H9 (cell line): ENCODE data around the gene CCDC12. TPM values are rescaled to one million over a fixed set of nuclear protein-coding genes. Genes with fewer than 3 reads are reported as not detected.

Source experiments
- DNase-seq: peaks from one replicate; pipeline ENCODE4 v3.0.0-alpha.2; 2017
- H2AFZ ChIP-seq: one replicate; pipeline ENCODE4 v1.6.1; 2013; ENCODE audit warnings: mild to moderate bottlenecking, low read length, control low read depth, moderate library complexity
- H2AK5ac ChIP-seq: 2 replicates; pipeline ENCODE4 v1.6.1; 2013; ENCODE audit warnings: low read length, control low read depth, mixed read lengths; ENCODE audit not compliant: insufficient read length
- H2BK120ac ChIP-seq: one replicate; pipeline ENCODE4 v1.6.1; 2013; ENCODE audit warnings: low read depth, mild to moderate bottlenecking, low read length, control low read depth, inconsistent platforms; ENCODE audit not compliant: poor library complexity, severe bottlenecking
- H2BK12ac ChIP-seq: 2 replicates; pipeline ENCODE4 v1.6.1; 2013; ENCODE audit warnings: low read length, control low read depth, mixed read lengths, low read depth; ENCODE audit not compliant: insufficient read length
- H2BK15ac ChIP-seq: 2 replicates; pipeline ENCODE4 v1.6.1; 2013; ENCODE audit warnings: low read depth, low read length, control low read depth
- H2BK20ac ChIP-seq: one replicate; pipeline ENCODE4 v1.6.1; 2013; ENCODE audit warnings: low read depth, mild to moderate bottlenecking, low read length, control low read depth, inconsistent platforms; ENCODE audit not compliant: poor library complexity, severe bottlenecking
- H2BK5ac ChIP-seq: 2 replicates; pipeline ENCODE4 v1.6.1; 2013; ENCODE audit warnings: low read length, control low read depth, mixed read lengths; ENCODE audit not compliant: insufficient read length
- H3K14ac ChIP-seq: 2 replicates; pipeline ENCODE4 v1.6.1; 2013; ENCODE audit warnings: low read length, control low read depth; ENCODE audit not compliant: insufficient read depth
- H3K18ac ChIP-seq: 2 replicates; pipeline ENCODE4 v1.6.1; 2013; ENCODE audit warnings: low read depth, mild to moderate bottlenecking, mixed read lengths, low read length, control low read depth; ENCODE audit not compliant: insufficient read length
- H3K23ac ChIP-seq: 2 replicates; pipeline ENCODE4 v1.6.1; 2013; ENCODE audit warnings: low read length, control low read depth, mixed read lengths, low read depth; ENCODE audit not compliant: insufficient read length
- H3K23me2 ChIP-seq: 2 replicates; pipeline ENCODE4 v1.6.1; 2013; ENCODE audit warnings: low read depth, mild to moderate bottlenecking, mixed read lengths, low read length, control low read depth; ENCODE audit not compliant: insufficient read length, poor library complexity, severe bottlenecking
- H3K27ac ChIP-seq: 2 replicates; pipeline ENCODE4 v1.5.1; 2013; ENCODE audit warnings: low read length, control low read depth, mixed read lengths, low read depth; ENCODE audit not compliant: insufficient read length
- H3K27me3 ChIP-seq: 2 replicates; pipeline ENCODE4 v1.6.1; 2013; ENCODE audit warnings: low read length, control low read depth, inconsistent platforms; ENCODE audit not compliant: insufficient read depth
- H3K4ac ChIP-seq: 2 replicates; pipeline ENCODE4 v1.6.1; 2013; ENCODE audit warnings: low read depth, mild to moderate bottlenecking, control low read depth, inconsistent platforms, low read length, moderate library complexity
- H3K4me1 ChIP-seq: 2 replicates; pipeline ENCODE4 v1.6.1; 2013; ENCODE audit warnings: low read length, control low read depth, inconsistent platforms; ENCODE audit not compliant: insufficient read depth
- H3K4me2 ChIP-seq: 2 replicates; pipeline ENCODE4 v1.6.1; 2013; ENCODE audit warnings: low read length, control low read depth, mixed read lengths; ENCODE audit not compliant: insufficient read length, insufficient read depth
- H3K56ac ChIP-seq: 2 replicates; pipeline ENCODE4 v1.6.1; 2013; ENCODE audit warnings: low read depth, mild to moderate bottlenecking, mixed read lengths, low read length, control low read depth; ENCODE audit not compliant: insufficient read length
- H3K79me1 ChIP-seq: 2 replicates; pipeline ENCODE4 v1.6.1; 2013; ENCODE audit warnings: low read depth, mild to moderate bottlenecking, moderate library complexity, low read length, control low read depth, inconsistent platforms; ENCODE audit not compliant: insufficient read depth, poor library complexity, severe bottlenecking
- H3K79me2 ChIP-seq: 2 replicates; pipeline ENCODE4 v1.6.1; 2013; ENCODE audit warnings: low read length, control low read depth, inconsistent platforms; ENCODE audit not compliant: insufficient read depth
- H3K9ac ChIP-seq: 2 replicates; pipeline ENCODE4 v1.6.1; 2013; ENCODE audit warnings: low read length, control low read depth, mixed read lengths; ENCODE audit not compliant: insufficient read length; ENCODE audit errors: extremely low read depth
- H3K9me3 ChIP-seq: one replicate; pipeline ENCODE4 v1.6.1; 2013; ENCODE audit warnings: low read depth, low read length, inconsistent platforms; ENCODE audit not compliant: control insufficient read depth
- H3T11ph ChIP-seq: one replicate; pipeline ENCODE4 v1.6.1; 2013; ENCODE audit warnings: mild to moderate bottlenecking, low read length, control low read depth, inconsistent platforms
- H4K20me1 ChIP-seq: one replicate; pipeline ENCODE4 v1.6.1; 2013; ENCODE audit not compliant: control insufficient read depth, insufficient read length, insufficient read depth
- H4K5ac ChIP-seq: 2 replicates; pipeline ENCODE4 v1.6.1; 2013; ENCODE audit warnings: low read depth, mild to moderate bottlenecking, mixed read lengths, low read length, control low read depth; ENCODE audit not compliant: insufficient read length
- H4K8ac ChIP-seq: replicated peaks from 2 replicates; pipeline ENCODE4 v1.6.1; 2013; ENCODE audit warnings: low read length, control low read depth, mixed read lengths, low read depth; ENCODE audit not compliant: insufficient read length
- H4K91ac ChIP-seq: 2 replicates; pipeline ENCODE4 v1.6.1; 2013; ENCODE audit warnings: low read depth, mild to moderate bottlenecking, moderate library complexity, mixed read lengths, low read length, control low read depth; ENCODE audit not compliant: insufficient read length
- H3K27ac Mint-ChIP-seq, 3 experiments: 2 replicates in 2 of 3; 3 replicates in 1 of 3; pipeline ENCODE4 v1.8.0; 2020 to 2021; ENCODE audit warnings: mixed read lengths in 3 of 3, mild to moderate bottlenecking in 1 of 3, moderate library complexity in 1 of 3
- H3K27me3 Mint-ChIP-seq: 2 replicates; pipeline ENCODE4 v1.8.0; 2021; ENCODE audit warnings: low read depth, mild to moderate bottlenecking, moderate library complexity, mixed read lengths
- H3K36me3 Mint-ChIP-seq, 3 experiments: 2 replicates in 2 of 3; 3 replicates in 1 of 3; pipeline ENCODE4 v1.8.0; 2020 to 2021; ENCODE audit warnings: low read depth in 3 of 3, mixed read lengths in 3 of 3; ENCODE audit not compliant: insufficient read depth in 1 of 3
- H3K4me1 Mint-ChIP-seq, 2 experiments: 2 replicates each; pipeline ENCODE4 v1.8.0; 2020; ENCODE audit warnings: mixed read lengths in 2 of 2
- H3K4me3 Mint-ChIP-seq, 2 experiments: 2 replicates in 1 of 2; 3 replicates in 1 of 2; pipeline ENCODE4 v1.8.0; 2020 to 2021; ENCODE audit warnings: mild to moderate bottlenecking in 2 of 2, mixed read lengths in 2 of 2, moderate library complexity in 1 of 2
- H3K9me3 Mint-ChIP-seq, 2 experiments: 2 replicates in 1 of 2; 3 replicates in 1 of 2; pipeline ENCODE4 v1.8.0; 2020; ENCODE audit warnings: mild to moderate bottlenecking in 2 of 2, mixed read lengths in 2 of 2, moderate library complexity in 1 of 2
- whole genome bisulfite sequencing: extraction: QIAGEN DNeasy Blood & Tissue Kit; methylation state at CpG from one replicate; pipeline ENCODE4 v1.1.7; 2013; ENCODE audit warnings: missing lambda C conversion rate, low lambda C conversion rate, mixed read lengths; ENCODE audit not compliant: insufficient read length; ENCODE audit errors: extremely low coverage; 5-methylcytosine and 5-hydroxymethylcytosine counted together
- total RNA-seq: library from RNA; stranded (reverse); gene quantifications from 2 replicates; pipeline ENCODE4 v1.2.1, GENCODE V29; 2021
- TF ChIP-seq, protein P1 (sequence below): fragments of 200-600 bp; sonication (generic); conservative IDR thresholded peaks from 3 replicates; pipeline ENCODE4 v1.8.0; 2021; ENCODE audit warnings: antibody characterized with exemption, mild to moderate bottlenecking

CCDC12 gene
- total RNA-seq, 1 experiment from 2014 or later, result 54.0 TPM

DNA sequence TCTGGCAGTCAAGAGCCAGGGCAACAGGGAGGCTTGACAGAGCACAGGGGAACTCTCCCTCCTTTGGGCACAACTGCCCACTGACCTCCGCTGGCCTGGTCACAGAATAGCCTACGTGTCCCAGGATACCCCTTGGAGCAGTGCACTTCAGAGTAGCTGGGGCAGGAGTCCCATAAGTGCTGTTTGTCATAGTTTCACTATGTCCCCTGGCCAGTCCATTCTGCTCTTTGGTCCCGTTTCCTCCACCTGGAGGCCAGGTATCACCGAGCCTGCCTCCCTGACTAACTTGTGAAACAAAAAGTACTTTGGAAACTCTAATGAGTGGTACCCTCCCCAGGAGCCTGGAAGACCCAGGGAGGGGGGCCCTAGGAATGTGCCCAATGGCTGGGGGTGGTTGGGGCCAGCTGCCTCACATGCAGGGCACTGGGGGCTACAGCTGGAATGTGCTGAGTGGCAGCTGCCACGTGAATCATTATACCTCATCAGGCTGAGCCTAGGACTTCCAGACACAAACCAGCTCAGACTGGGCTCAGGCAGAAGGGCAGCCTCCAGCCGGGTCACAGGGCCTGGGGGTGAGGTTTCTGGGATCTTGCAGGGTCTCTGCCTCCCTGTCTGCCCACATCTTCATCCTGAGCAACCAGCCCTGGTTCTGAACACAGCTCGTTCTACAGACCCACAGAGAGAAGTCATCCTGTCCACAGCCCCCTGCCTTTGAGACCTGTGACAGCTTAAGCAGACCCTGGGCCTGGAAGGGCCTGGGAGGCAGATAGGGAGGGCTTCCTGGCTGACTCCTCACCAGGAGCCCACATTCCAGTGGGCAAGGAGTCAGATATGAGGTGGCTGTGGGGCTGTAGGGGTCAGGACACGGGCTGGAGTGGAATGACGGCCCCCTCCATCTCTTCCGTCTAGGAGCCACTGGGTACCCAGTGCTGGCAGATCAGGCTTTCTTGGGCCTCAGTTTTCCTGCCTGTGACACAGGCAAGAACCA lies 99.9 kb downstream of the CCDC12 start:
- Histone ChIP-seq H2BK12ac (no peak overlapping the region), H2BK5ac (no peak overlapping the region), H4K8ac (no peak overlapping the region), H3K9me3 (no peaks in the 10 kb centered on the region), H3K27ac (no peak overlapping the region), H4K20me1 (no peaks in the 10 kb centered on the region), H4K5ac (no peak overlapping the region), H3K79me1 (no peaks in the 10 kb centered on the region), H3K23me2 (no peaks in the 10 kb centered on the region), H3K23ac (no peak overlapping the region), H2BK20ac (no peak overlapping the region), H3T11ph (no peak overlapping the region), H3K14ac (no peak overlapping the region; the same call in 1 of the 2 replicates), H3K9ac (no peak overlapping the region), H2AK5ac (no peak overlapping the region), H3K79me2 (no peaks in the 10 kb centered on the region), H2BK15ac (no peak overlapping the region), H3K27me3 (peaks cover 30% of the 10 kb centered on the region), H3K4ac (no peak overlapping the region), H3K56ac (no peak overlapping the region), H4K91ac (no peak overlapping the region), H3K4me1 (no peaks in the 10 kb centered on the region), H3K4me2 (no peak overlapping the region), H2AFZ (no peak overlapping the region), H2BK120ac (no peak overlapping the region), H3K18ac (no peak overlapping the region)
- Mint-ChIP-seq H3K4me3 (no peak overlapping the region), H3K27me3 (peaks cover 96% of the 10 kb centered on the region), H3K27ac (no peak overlapping the region), H3K4me1 (peaks cover 8 to 23% of the 10 kb centered on the region in 2 experiments), H3K9me3 (no peaks in the 10 kb centered on the region), H3K36me3 (no peaks in the 10 kb centered on the region)
- DNase-seq, result no peak
- WGBS, result no CpG with 5 or more reads among the region's 10 CpGs
- TF ChIP-seq, protein P1, sequence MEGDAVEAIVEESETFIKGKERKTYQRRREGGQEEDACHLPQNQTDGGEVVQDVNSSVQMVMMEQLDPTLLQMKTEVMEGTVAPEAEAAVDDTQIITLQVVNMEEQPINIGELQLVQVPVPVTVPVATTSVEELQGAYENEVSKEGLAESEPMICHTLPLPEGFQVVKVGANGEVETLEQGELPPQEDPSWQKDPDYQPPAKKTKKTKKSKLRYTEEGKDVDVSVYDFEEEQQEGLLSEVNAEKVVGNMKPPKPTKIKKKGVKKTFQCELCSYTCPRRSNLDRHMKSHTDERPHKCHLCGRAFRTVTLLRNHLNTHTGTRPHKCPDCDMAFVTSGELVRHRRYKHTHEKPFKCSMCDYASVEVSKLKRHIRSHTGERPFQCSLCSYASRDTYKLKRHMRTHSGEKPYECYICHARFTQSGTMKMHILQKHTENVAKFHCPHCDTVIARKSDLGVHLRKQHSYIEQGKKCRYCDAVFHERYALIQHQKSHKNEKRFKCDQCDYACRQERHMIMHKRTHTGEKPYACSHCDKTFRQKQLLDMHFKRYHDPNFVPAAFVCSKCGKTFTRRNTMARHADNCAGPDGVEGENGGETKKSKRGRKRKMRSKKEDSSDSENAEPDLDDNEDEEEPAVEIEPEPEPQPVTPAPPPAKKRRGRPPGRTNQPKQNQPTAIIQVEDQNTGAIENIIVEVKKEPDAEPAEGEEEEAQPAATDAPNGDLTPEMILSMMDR, result no peak
